ENCODE data around the gene RNF125.

DNA sequence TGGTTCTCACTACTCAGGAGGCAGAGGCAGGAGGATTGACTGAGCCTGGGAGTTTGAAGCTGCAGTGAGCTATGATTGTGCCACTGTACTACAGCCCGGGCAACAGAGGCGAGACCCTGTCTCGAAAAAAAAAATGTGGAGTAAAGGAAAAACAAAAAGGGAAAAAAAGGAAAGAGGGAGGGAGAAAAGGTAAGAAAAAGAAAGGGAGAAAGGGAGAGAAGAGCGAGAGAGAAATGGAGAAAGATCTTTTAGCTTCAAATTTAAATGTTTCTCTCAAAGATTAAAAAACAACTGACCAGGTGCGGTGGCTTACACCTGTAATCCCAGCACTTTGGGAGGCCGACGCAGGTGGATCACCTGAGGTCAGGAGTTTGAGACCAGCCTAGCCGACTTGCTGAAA, 65.2 kb downstream of the RNF125 start:
- TF ChIP-seq, protein P1, sequence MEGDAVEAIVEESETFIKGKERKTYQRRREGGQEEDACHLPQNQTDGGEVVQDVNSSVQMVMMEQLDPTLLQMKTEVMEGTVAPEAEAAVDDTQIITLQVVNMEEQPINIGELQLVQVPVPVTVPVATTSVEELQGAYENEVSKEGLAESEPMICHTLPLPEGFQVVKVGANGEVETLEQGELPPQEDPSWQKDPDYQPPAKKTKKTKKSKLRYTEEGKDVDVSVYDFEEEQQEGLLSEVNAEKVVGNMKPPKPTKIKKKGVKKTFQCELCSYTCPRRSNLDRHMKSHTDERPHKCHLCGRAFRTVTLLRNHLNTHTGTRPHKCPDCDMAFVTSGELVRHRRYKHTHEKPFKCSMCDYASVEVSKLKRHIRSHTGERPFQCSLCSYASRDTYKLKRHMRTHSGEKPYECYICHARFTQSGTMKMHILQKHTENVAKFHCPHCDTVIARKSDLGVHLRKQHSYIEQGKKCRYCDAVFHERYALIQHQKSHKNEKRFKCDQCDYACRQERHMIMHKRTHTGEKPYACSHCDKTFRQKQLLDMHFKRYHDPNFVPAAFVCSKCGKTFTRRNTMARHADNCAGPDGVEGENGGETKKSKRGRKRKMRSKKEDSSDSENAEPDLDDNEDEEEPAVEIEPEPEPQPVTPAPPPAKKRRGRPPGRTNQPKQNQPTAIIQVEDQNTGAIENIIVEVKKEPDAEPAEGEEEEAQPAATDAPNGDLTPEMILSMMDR (IDR thresholded peaks at IDR 0.05; ENCODE audit: insufficient read depth, low read length, poor library complexity, severe bottlenecking) = no peak
- no peak for TF ChIP-seq EZH2phosphoT487 (conservative IDR thresholded peaks at IDR 0.05; ENCODE audit: low read length)

All from SU-DHL-6 (cell line).